Caco-2 (cell line): ENCODE data around the gene HCRT. TPM values are rescaled to one million over a fixed set of nuclear protein-coding genes. Genes with fewer than 3 reads are reported as not detected.
A peak's percentile ranks its signal among the peaks of the same experiment; 100 is the strongest.

ENCODE experiments used
- BruUV-seq: library from RNA; stranded (reverse); fragments of 400-500 nt; replicated peaks from 2 replicates; lab custom pipeline; 2021; lab: Mats Ljungman, UMichigan
- CTCF ChIA-PET: fragments of 300-600 bp; sonication (Branson Sonifier 250); formaldehyde crosslinking; loops from one replicate; lab custom pipeline; 2022; ENCODE audit warnings: antibody characterized with exemption; lab: Charles Lee
- POLR2A ChIA-PET: fragments of 300-600 bp; sonication (Branson Sonifier 250); formaldehyde crosslinking; loops from one replicate; lab custom pipeline; 2022; ENCODE audit warnings: antibody characterized with exemption; lab: Charles Lee
- DNase-seq, 2 experiments: peaks; one replicate each; pipeline versions ENCODE4 v3.0.0 to v3.0.0-alpha.2; 2020 to 2022
- H3K27me3 ChIP-seq: replicated peaks from 2 replicates; pipeline ENCODE4 v1.6.0; 2011; ENCODE audit warnings: low read length; ENCODE audit not compliant: control insufficient read depth, insufficient read depth
- H3K36me3 ChIP-seq: 2 replicates; pipeline ENCODE4 v1.5.1; 2011; ENCODE audit warnings: low read length; ENCODE audit not compliant: control insufficient read depth, insufficient read depth
- H3K4me1 ChIP-seq: fragments of 250-450 bp; sonication (Bioruptor Pico); 2 replicates; pipeline ENCODE4 v1.5.1; 2020; ENCODE audit warnings: mild to moderate bottlenecking
- H3K4me3 ChIP-seq: 2 replicates; pipeline ENCODE4 v1.5.1; 2011; ENCODE audit warnings: low read depth, mild to moderate bottlenecking, control low read depth, low read length
- H3K9me3 ChIP-seq: fragments of 250-450 bp; sonication (Bioruptor Pico); 2 replicates; pipeline ENCODE4 v1.5.1; 2020; ENCODE audit warnings: mild to moderate bottlenecking, moderate library complexity
- H3K27ac Mint-ChIP-seq: one replicate; pipeline ENCODE4 v1.8.0; 2022; ENCODE audit warnings: mixed read lengths; ENCODE audit not compliant: unreplicated experiment
- H3K27me3 Mint-ChIP-seq: one replicate; pipeline ENCODE4 v1.8.0; 2022; ENCODE audit warnings: mixed read lengths; ENCODE audit not compliant: insufficient read depth, unreplicated experiment
- H3K36me3 Mint-ChIP-seq: one replicate; pipeline ENCODE4 v1.8.0; 2022; ENCODE audit warnings: mild to moderate bottlenecking, mixed read lengths; ENCODE audit not compliant: insufficient read depth, unreplicated experiment
- H3K4me1 Mint-ChIP-seq: one replicate; pipeline ENCODE4 v1.8.0; 2022; ENCODE audit warnings: low read depth, mixed read lengths; ENCODE audit not compliant: unreplicated experiment
- H3K4me3 Mint-ChIP-seq: one replicate; pipeline ENCODE4 v1.8.0; 2022; ENCODE audit warnings: mild to moderate bottlenecking, moderate library complexity, mixed read lengths; ENCODE audit not compliant: unreplicated experiment
- H3K9me3 Mint-ChIP-seq: one replicate; pipeline ENCODE4 v1.8.0; 2022; ENCODE audit warnings: mixed read lengths; ENCODE audit not compliant: unreplicated experiment
- CTCF ChIP-seq, 2 experiments: fragments of 200-600 bp in 1 of 2; IDR thresholded peaks; 1 replicate in 1 of 2; 2 replicates in 1 of 2; pipeline versions ENCODE4 v1.5.1 to v1.8.0; 2011 to 2022; ENCODE audit warnings: antibody characterized with exemption in 1 of 2, control low read depth in 1 of 2, inconsistent platforms in 1 of 2, low read depth in 1 of 2, low read length in 1 of 2, mild to moderate bottlenecking in 1 of 2, moderate library complexity in 1 of 2; ENCODE audit not compliant: insufficient read depth in 1 of 2, severe bottlenecking in 1 of 2, unreplicated experiment in 1 of 2
- intact Hi-C: fragments of 100-400 bp; cut with micrococcal nuclease; formaldehyde crosslinking; loops from one replicate; pipeline ENCODE4 v1.10.0; 2022; ENCODE audit not compliant: unreplicated experiment
- total RNA-seq: library from RNA; stranded (reverse); gene quantifications from 2 replicates; pipeline ENCODE4 v1.2.3, GENCODE V29; 2022

HCRT gene
- total RNA-seq, 1 experiment from 2014 or later: not detected

DNA sequence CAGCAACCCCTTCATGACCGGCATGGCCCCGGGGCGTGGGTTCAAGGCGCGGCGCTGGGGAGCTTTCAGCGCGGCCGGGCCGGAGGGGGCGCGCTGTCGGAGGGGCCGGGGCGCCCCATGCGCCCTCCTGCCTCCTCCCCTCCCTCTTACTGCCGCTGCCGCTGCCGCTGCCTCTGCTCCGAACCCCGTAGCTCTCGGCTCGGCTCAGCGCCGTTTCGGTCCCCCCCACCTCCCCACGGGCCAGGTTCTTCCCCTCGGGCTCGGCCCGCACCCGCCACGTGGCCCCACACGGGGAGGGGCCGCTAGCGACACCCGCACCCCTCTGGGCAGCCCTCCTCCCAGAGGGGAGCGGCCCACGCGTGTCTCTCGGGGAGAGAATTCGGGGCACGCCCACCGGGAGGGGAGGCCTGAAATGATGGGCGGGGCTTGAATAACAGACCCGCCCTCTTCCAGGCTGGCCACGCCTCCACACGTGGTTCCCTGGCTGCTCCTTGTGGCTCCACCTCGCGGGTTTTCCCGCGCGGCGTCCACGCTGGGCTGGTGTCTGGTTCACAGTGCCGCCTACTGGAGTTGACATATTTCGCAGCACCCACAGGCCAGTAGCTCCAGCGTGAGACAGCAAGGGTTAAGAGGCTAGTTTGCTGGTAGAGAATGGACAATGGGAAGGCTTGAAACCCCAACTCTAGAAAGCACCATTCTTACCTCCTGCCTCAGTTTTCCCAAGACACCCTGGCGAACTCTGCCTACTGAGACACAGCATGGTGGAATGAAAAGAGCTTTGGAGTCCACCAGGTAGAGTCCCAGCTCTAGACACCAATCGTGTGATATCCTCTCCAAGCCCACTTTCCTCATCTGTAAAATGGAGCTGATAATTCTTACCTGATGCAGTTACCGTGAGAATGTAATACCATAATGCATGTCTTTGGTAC is 4.1 kb downstream of the HCRT start, which contains the start of gene KCNH4:
Gene KCNH4, minus strand, starts transcription at position 221 of the 929 bp plus-strand sequence. Its CDS starts 197 bp downstream, at position 24.
- CTCF ChIA-PET: interaction anchor here (0.6 to 1.5 kb wide), 7 partner anchors 18 to 394 kb away, joined by 3 to 8 read pairs (median 3); partner anchors contain the start of gene KAT2A

DNA sequence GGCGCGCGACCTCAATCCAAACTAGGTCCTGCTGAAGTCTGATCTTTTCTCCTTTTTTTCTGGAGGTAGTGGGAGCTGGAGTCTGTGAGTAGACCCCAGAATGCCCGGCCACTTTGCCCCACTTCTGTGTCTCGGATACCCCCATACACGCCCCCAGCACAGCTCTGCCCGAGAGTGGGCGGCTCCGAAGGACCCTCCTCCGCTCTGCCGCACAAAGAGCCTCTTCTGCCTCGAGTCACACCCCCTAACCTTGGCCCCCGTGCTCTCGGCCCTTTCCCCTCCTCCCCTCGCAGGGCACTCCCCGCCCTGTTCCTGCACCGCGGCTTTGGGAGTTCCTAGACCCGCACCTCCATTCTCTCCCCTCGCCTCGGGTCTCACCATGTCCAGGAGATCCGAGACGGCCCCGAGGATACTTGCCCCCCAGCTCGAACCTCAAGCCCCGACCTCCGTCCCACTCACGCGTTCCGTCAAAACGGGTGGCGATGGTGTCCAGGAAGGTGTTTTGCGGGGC is 4.8 kb downstream of the HCRT start:
- ChIA-PET CTCF (interaction anchor here (1.3 to 1.5 kb wide), 2 partner anchors 45 to 50 kb away, joined by 5 to 8 read pairs; no protein-coding TSS in a partner anchor), POLR2A (no interaction called here)
- TF ChIP-seq CTCF (IDR thresholded peaks at IDR 0.05; ENCODE audit: insufficient read depth in 1 of 2, low read depth in 1 of 2, low read length in 1 of 2, severe bottlenecking in 1 of 2, unreplicated experiment in 1 of 2): no peak
- Histone ChIP-seq H3K27me3 (no peaks in the 10 kb centered on the region; the same call in 1 of the 2 replicates), H3K9me3 (no peaks in the 10 kb centered on the region), H3K36me3 (no peaks in the 10 kb centered on the region), H3K4me3 (peak overlapping the region; percentile 45), H3K4me1 (peaks cover 20% of the 10 kb centered on the region)
- no TSS peak for BruUV-seq
- Mint-ChIP-seq H3K9me3 (no peaks in the 10 kb centered on the region), H3K36me3 (peaks cover 5% of the 10 kb centered on the region), H3K27me3 (peaks cover 8% of the 10 kb centered on the region), H3K4me1 (peaks cover 11% of the 10 kb centered on the region), H3K4me3 (peak overlapping the region; percentile 62), H3K27ac (no peak overlapping the region)
- intact Hi-C loops: loop anchor here (5.0 kb wide), 1 partner anchor 58 kb away; the partner anchor contains the start of genes HSPB9 and KAT2A
- DNase-seq: no peak

More for the DNA sequence above, 4.1 kb downstream of the HCRT start, which contains the start of gene KCNH4:
- Mint-ChIP-seq H3K27ac (no peak within 1 kb of the TSS), H3K9me3 (no peaks in the 10 kb centered on the region), H3K4me1 (peaks cover 16% of the 10 kb centered on the region), H3K4me3 (peak within 1 kb of the TSS; percentile 62), H3K36me3 (peaks cover 5% of the 10 kb centered on the region), H3K27me3 (peaks cover 8% of the 10 kb centered on the region)
- Histone ChIP-seq H3K9me3 (no peaks in the 10 kb centered on the region), H3K4me1 (peaks cover 20% of the 10 kb centered on the region), H3K36me3 (no peaks in the 10 kb centered on the region), H3K27me3 (no peaks in the 10 kb centered on the region; the same call in 1 of the 2 replicates), H3K4me3 (peak within 1 kb of the TSS; percentile 45)
- intact Hi-C loops: loop anchor here (1.0 to 5.0 kb wide), 2 partner anchors 26 to 59 kb away; partner anchors contain the start of genes HSPB9 and KAT2A
- POLR2A ChIA-PET: no interaction called here
- TF ChIP-seq CTCF (IDR thresholded peaks at IDR 0.05; ENCODE audit: insufficient read depth in 1 of 2, low read depth in 1 of 2, low read length in 1 of 2, severe bottlenecking in 1 of 2, unreplicated experiment in 1 of 2): peak in 1 of 2 experiments; percentile 36
- BruUV-seq: no TSS peak
- DNase-seq: peak; percentile 80 to 87

DNA sequence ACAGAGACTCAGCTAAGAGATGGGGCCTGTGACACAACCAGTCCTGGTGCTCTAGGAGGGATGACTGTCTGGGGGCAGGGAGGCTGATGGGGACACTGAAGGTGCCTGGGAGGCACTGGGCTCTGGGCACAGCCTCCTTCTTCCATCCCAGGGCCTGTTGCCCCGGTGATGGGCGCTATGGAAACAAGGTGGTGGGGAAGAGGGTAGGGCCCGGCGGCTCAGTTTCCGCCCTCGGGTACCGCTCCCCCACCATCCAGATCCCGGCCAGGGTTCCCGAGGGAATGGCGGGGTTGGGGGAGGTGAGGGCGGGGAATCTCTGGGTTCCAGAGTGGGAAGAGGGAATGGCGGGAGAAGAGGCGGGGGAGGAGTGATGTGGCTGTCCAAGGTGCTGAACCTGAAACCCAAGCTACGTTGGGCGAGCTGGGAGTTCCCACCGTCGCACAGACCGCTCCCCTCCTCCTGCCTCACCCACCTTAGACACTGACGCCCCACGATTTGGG is 5.3 kb downstream of the HCRT start:
- ChIA-PET CTCF (no interaction called here), POLR2A (no interaction called here)
- Mint-ChIP-seq H3K4me3 (peak overlapping the region; percentile 62), H3K27ac (no peak overlapping the region), H3K4me1 (peaks cover 11% of the 10 kb centered on the region), H3K9me3 (no peaks in the 10 kb centered on the region), H3K27me3 (peaks cover 8% of the 10 kb centered on the region), H3K36me3 (peaks cover 5% of the 10 kb centered on the region)
- H3K9me3 ChIP-seq: no peaks in the 10 kb centered on the region
- DNase-seq: peak; percentile 58 to 70
- H3K36me3 ChIP-seq: no peaks in the 10 kb centered on the region
- BruUV-seq: no TSS peak
- no peaks in the 10 kb centered on the region; the same call in 1 of the 2 replicates for H3K27me3 ChIP-seq
- no peak for TF ChIP-seq CTCF (IDR thresholded peaks at IDR 0.05; ENCODE audit: insufficient read depth in 1 of 2, low read depth in 1 of 2, low read length in 1 of 2, severe bottlenecking in 1 of 2, unreplicated experiment in 1 of 2)
- no peak overlapping the region for H3K4me3 ChIP-seq
- peaks cover 20% of the 10 kb centered on the region for H3K4me1 ChIP-seq
- intact Hi-C loops: loop anchor here (5.0 kb wide), 1 partner anchor 58 kb away; the partner anchor contains the start of genes HSPB9 and KAT2A
